Hippocampal formation (tissue), 2 donors: ENCODE data around the gene C1orf21.
"Not testable (repeated sequence)": the region's sequence is repeated elsewhere in the genome, so short reads cannot be mapped to it uniquely, and the experiment has no call there.

Experiments
- DNase-seq, 2 donors: peaks; one replicate each; lab custom pipeline; 2025; lab: John Stamatoyannopoulos, UW

C1orf21 gene

GRCh38 chr1:184386312-184387068 is at the start of gene C1orf21:
C1orf21 (plus strand) TSS chr1:184387029; CDS start chr1:184477510, 90,481 bp downstream.
- DNase-seq = peak; percentile 71 to 89

DNA sequence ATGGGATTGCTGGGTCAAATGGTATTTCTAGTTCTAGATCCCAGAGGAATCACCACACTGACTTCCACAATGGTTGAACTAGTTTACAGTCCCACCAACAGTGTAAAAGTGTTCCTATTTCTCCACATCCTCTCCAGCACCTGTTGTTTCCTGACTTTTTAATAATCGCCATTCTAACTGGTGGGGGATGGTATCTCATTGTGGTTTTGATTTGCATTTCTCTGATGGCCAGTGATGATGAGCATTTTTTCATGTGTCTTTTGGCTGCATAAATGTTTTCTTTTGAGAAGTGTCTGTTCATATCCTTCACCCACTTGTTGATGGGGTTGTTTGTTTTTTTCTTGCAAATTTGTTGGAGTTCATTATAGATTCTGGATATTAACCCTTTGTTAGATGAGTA is 49.0 kb upstream of the C1orf21 start:
- not testable (repeated sequence) for DNase-seq

DNA sequence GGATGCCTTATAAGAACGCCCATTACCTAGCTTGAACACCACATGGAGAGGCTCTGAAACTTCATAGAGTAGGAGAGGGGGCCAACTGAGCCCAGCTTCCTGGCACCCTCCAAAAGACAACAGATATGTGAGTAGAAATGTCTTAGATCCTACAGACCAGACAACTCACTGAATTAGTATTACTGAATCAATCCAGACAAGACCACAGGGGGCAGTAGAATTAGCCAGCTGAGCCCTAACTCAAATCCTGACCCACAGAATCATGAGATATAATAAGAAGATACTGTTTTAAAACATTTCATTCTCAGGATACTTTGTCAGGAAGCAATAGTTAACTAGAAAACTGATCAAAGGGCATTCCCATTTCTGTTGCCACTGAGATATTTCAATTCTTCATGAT is 45.8 kb upstream of the C1orf21 start:
- no peak for DNase-seq

DNA sequence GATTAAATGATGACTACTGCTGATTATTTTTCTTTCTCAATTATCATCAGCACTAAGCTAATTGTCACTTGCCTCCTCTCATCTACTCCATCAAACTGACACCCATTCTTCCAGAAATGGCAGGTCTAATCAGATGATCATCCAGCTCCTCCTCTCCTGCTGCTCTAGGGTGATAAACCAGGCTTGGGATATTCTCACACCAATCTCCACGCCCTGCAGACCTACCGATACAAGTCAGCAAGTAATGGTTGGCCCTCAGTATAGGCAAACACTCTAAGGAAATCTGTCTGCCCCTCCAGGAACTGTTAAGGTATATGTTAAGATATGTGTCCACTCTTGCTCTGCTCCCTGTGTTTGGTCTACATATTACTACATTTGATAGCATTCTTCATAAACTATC is 36.3 kb upstream of the C1orf21 start:
- DNase-seq = no peak

GRCh38 chr1:184351416-184351975 is 35.3 kb upstream of the C1orf21 start:
- no peak for DNase-seq

GRCh38 chr1:184352776-184353175 is 34.1 kb upstream of the C1orf21 start:
- no peak for DNase-seq

GRCh38 chr1:184354719-184355118 is 32.1 kb upstream of the C1orf21 start:
- no peak for DNase-seq

- no peak for DNase-seq
Measured at GRCh38 chr1:184356891-184357290, 29.9 kb upstream of the C1orf21 start.

DNA sequence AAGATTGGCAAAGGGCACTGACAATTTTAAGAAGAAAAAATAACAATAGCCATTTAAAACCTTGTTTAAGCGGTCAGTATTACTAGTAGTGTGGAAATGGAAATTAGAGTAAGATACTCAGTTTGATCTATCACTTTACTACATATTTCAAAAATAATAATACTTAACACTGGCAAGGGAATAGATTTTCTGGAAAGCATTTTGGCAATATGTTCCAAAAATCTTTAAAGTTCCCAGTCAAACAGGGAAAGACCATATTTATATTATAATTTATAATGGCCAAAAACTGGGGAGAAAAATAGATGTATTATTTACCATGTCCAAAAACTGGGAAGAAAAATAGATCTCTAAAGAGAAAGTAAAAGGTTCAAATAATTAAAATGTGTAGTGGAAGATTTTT is 28.6 kb upstream of the C1orf21 start:
- no peak for DNase-seq

DNA sequence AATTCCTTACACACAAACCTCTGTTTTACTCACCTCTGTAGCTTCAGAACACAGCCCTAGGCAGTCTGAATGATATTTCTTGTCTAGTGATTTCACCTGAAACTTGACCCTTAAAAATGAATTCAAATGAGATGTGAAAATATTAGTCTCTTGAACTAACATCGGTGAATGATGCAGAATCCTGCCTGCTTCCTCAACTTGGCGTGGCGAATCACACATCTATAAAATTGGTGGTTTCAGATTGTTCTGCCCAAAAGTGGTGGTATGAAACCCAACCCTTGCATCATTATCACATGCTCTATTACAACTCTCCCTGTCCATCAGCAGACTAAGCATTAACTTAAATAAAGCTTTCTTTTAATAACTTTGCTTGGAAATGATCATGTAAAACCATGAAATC is 26.9 kb upstream of the C1orf21 start:
- DNase-seq = no peak

DNA sequence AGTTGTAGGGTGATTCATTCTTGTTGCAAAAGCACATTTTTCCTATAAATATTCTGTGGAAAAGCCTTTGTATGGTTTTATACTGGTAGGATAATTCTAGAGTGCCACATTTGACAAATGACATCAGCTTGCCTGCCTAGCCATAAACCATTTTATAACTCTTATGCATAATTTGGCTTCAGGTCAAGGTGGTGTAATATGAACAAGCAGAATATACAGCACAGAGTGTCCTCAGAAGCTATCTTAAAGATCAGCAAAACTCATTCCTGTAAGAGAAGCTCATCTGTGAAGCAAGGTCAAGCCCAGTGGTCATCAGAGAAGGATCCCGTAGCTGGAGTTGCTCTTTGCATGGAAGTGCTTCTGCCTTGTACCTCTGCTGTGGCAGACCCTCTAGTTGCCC is 24.0 kb upstream of the C1orf21 start:
- DNase-seq = no peak

- DNase-seq = no peak
Measured at GRCh38 chr1:184365699-184366098, 21.1 kb upstream of the C1orf21 start.

GRCh38 chr1:184366997-184367396 is 19.8 kb upstream of the C1orf21 start:
- DNase-seq = no peak

DNA sequence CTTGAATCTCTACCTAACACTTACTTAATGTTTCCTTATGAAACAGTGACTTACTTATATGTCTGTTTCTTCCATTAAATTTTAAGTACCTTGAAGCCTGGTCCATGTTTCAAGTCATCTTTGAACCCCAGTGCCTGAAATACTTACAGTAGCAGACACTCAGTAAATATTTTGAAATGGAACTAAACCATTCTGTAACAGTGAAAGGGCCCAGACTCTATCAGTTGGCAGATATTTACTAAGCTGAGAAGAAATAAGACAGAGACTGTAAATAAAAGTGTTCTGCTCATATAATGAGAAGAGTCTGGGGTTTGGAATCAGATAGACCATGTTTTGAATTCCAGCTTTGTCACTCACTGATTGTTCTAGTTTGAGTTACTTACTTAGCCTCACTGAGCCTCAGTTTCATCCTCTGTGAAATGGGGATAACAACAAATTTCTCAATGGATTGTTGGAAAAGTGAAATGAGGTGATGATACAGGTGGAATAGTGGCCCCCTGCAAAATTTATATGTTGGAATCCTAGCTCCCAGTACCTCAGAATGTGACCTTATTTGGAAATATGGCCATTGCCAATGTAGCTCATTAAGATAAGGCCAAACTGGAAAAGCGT is 19.3 kb upstream of the C1orf21 start:
- DNase-seq = no peak

DNA sequence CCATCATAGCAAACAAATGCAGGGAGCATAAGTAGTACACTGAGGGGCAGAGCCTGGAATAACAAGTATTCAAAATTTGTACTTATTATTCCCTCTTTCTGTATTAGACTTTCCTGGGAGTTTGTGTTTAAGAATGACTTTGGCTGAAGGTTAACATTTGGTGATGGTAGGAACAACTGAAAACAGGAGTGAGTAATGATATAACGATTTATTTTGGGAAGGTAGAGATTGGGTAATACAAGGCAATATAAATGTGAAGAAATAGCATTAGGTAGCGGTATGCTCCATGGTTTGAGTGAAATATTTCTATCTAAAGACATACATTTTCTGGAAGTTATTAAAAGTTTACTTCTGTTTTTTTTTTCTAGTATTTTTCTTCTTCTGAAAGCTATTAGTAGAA is 18.5 kb upstream of the C1orf21 start:
- DNase-seq = no peak

GRCh38 chr1:184370850-184371249 is 16.0 kb upstream of the C1orf21 start:
- DNase-seq = no peak

DNA sequence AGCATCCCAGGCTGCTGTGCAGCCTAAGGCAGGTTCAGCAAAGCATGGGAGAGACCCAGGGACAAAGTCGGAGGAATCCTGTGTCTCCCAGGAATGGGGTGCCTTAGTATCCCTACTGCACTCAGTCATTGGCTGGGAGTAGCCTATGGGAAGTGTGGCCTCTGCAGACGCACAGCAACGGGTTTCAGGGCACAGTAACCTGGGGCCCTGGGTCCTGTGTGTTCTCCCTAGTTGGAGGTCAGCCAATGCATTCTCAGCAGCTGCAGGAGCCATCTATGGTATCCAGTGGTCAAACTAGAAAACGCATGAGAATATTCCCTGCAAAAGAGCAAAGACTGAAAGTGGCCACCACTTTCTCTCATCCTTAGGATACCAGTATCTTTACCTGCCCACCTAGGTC is 13.7 kb upstream of the C1orf21 start:
- no peak for DNase-seq

- DNase-seq = no peak
Measured at GRCh38 chr1:184376369-184376768, 10.5 kb upstream of the C1orf21 start.

GRCh38 chr1:184379111-184379752 is 7.6 kb upstream of the C1orf21 start:
- no peak for DNase-seq

- no peak for DNase-seq
Measured at GRCh38 chr1:184380468-184380867, 6.4 kb upstream of the C1orf21 start.

GRCh38 chr1:184383772-184384323 is 3.0 kb upstream of the C1orf21 start:
- DNase-seq = no peak

DNA sequence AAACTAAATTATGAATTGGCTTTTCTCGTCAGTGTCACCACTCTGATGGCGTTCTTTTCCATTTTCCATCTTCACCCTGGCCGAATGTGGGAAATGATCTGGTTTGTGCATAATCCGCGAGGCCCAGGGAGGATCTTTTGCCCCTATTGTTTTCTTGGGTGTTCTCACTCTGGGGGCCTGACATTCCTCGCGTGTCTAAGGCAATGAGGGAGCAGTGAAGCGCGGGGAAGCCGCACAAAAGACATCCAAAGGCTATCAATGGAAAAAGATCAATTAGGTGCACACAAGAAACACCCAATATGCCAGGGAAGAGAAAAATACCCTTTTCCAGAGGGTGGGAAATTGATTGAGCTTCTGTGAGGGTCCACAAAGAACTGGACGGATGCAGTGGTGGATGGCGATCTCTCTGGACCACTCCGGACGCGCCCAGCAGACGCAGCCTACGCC is 941 bp upstream of the C1orf21 start:
- no peak for DNase-seq
